Ovary (tissue), 10 donors: ENCODE data around the gene ADAMTSL3. TPM values are rescaled to one million over a fixed set of nuclear protein-coding genes. Genes with fewer than 3 reads are reported as not detected.
A peak's percentile ranks its signal among the peaks of the same experiment; 100 is the strongest.

ENCODE experiments used
- DNase-seq, 5 donors: peaks; one replicate each; pipeline ENCODE4 v3.0.0-alpha.2; 2019 to 2020
- H3K27ac ChIP-seq, 2 donors: fragments of 200-600 bp; one replicate each; pipeline versions ENCODE4 v1.5.1 to v1.8.0; 2019 to 2022
- H3K27me3 ChIP-seq: fragments of 200-600 bp; one replicate; pipeline ENCODE4 v1.8.0; 2022
- H3K36me3 ChIP-seq: fragments of 200-600 bp; sonication (generic); one replicate; pipeline ENCODE4 v1.5.1; 2019
- H3K4me1 ChIP-seq: one replicate; pipeline ENCODE4 v1.8.1; 2013; ENCODE audit warnings: mild to moderate bottlenecking, moderate library complexity; ENCODE audit not compliant: insufficient read depth
- H3K4me3 ChIP-seq: fragments of 200-600 bp; sonication (generic); one replicate; pipeline ENCODE4 v1.5.1; 2017
- H3K9me3 ChIP-seq, 2 donors: fragments of 200-600 bp in 1 of 2; sonication (generic) in 1 of 2; one replicate each; pipeline versions ENCODE4 v1.5.1 to v1.8.1; 2013 to 2019; ENCODE audit warnings: mild to moderate bottlenecking in 1 of 2, moderate library complexity in 1 of 2
- CTCF ChIP-seq, 3 donors: fragments of 450-650 bp in 2 of 3; fragments of 200-600 bp in 1 of 3; IDR thresholded peaks; one replicate each; pipeline versions ENCODE4 v1.5.1 to v1.8.0; 2016 to 2022; ENCODE audit warnings: antibody characterized with exemption in 3 of 3, mild to moderate bottlenecking in 1 of 3
- EP300 ChIP-seq: sonication (generic); formaldehyde crosslinking; IDR thresholded peaks from one replicate; pipeline ENCODE4 v1.6.1; 2017; ENCODE audit warnings: antibody characterized with exemption
- POLR2A ChIP-seq: fragments of 450-650 bp; IDR thresholded peaks from one replicate; pipeline ENCODE4 v1.6.1; 2017; ENCODE audit warnings: antibody characterized with exemption, mild to moderate bottlenecking, moderate library complexity
- WGBS, 3 donors: extraction: QIAGEN DNeasy Blood & Tissue Kit in 1 of 3; methylation state at CpG; one replicate each; pipeline versions ENCODE4 v1.1.5 to v1.1.7; 2013 to 2017; 5-methylcytosine and 5-hydroxymethylcytosine counted together
- intact Hi-C, 4 donors: fragments of 100-400 bp; cut with DNase I; formaldehyde crosslinking; loops; one replicate each; pipeline versions ENCODE4 v1.11.0 to v1.15.1; 2022 to 2023
- long read RNA-seq, 3 donors: library from polyadenylated mRNA in 2 of 3; unstranded in 2 of 3; transcript quantifications; one replicate each; pipeline ENCODE4 v2.0.0 and lab custom pipeline, GENCODE V29; 2021 to 2026
- polyA plus RNA-seq, 2 donors: library from polyadenylated mRNA; stranded (reverse); fragments of 200-250 nt in 1 of 2; fragments of 350-450 nt in 1 of 2; fragmentation: Illumina TruSeq in 1 of 2; extraction: RNeasy Lipid Tissue Mini Kit (QIAGEN cat#74804) in 1 of 2; gene quantifications; one replicate each; pipeline ENCODE4 v1.2.3, GENCODE V29; 2013 to 2014
- total RNA-seq, 7 donors: library from RNA; depleted of rRNA in 2 of 7; stranded (reverse); fragments of >200 nt in 2 of 7; fragmentation: NEBNext Ultra II Directional in 3 of 7; extraction: Animal tissue kit (Norgen Biotek cat#: 25700) in 3 of 7; gene quantifications; one replicate each; pipeline versions ENCODE4 v1.1.0 to v1.2.4, GENCODE V29; 2016 to 2023
- donor health status: DM: no; HTN: no; CAD: no; lungs with moderate emphysema.
- donor health status: DM: no; HTN: no; CAD: no.
- donor health status: Bipolar disorder and iron deficiency.
- donor health status: DM: yes; HTN: yes; CAD: no.
- donor health status: DM: no; HTN: no; CAD: no.
- donor health status: DM: yes; HTN: yes; CAD: no.

The ADAMTSL3 gene
- total RNA-seq (1 to 10 TPM; 1.4 to 7.6 (median 3.7) TPM), polyA plus RNA-seq (1 to 10 TPM in 1 of 2 donors, under 1 TPM in 1; 0.96 to 9.0 TPM)
- long read RNA-seq, donor 1, partial matches to known transcripts: 7 of 7 reads
- long read RNA-seq, donor 1, other reads (novel, unspliced or antisense): 0 of 7 reads
- long read RNA-seq, donor 2: 0 reads
- long read RNA-seq, donor 3, partial matches to known transcripts: 0 of 2 reads
- long read RNA-seq, donor 3, other reads (novel, unspliced or antisense): 2 of 2 reads

GRCh38 chr15:83653639-83654378, at the start of gene ADAMTSL3:
TSS of gene ADAMTSL3 (plus strand) at chr15:83654123. CDS start at chr15:83655762, 1,639 bp downstream.
- intact Hi-C loops: no loop called here
- DNase-seq: peak; percentile 63 to 81 (median 76)

GRCh38 chr15:83604549-83604948, 49.4 kb upstream of the ADAMTSL3 start:
- 70 to 90% (median 73%) methylated on average over 1 of the region's 1 CpG for WGBS, 3 donors

More at GRCh38 chr15:83653639-83654378, at the start of gene ADAMTSL3:
- peaks cover 2% of the 10 kb centered on the region for H3K4me1 ChIP-seq
- no peaks in the 10 kb centered on the region for H3K27me3 ChIP-seq
- TF ChIP-seq CTCF (IDR thresholded peaks at IDR 0.05): no peak
- no peak for TF ChIP-seq EP300
- no peak for TF ChIP-seq POLR2A
- WGBS, 3 donors: 1 to 13% (median 2%) methylated on average over 42 to 100 of the region's 105 CpGs
- H3K27ac ChIP-seq: no peak within 1 kb of the TSS
- peak within 1 kb of the TSS; percentile 66 for H3K4me3 ChIP-seq
- H3K36me3 ChIP-seq: no peaks in the 10 kb centered on the region
- no peaks in the 10 kb centered on the region for H3K9me3 ChIP-seq

GRCh38 chr15:83605111-83605945, 48.6 kb upstream of the ADAMTSL3 start:
- H3K36me3 ChIP-seq: no peaks in the 10 kb centered on the region
- H3K27me3 ChIP-seq: no peaks in the 10 kb centered on the region
- H3K4me1 ChIP-seq: no peaks in the 10 kb centered on the region
- H3K27ac ChIP-seq: no peak overlapping the region
- H3K9me3 ChIP-seq: peaks cover 0 to 3% of the 10 kb centered on the region in 2 donors
- intact Hi-C loops: no loop called here
- WGBS, 3 donors: 11 to 15% (median 14%) methylated on average over 7 of the region's 7 CpGs
- H3K4me3 ChIP-seq: no peak overlapping the region
- no peak for TF ChIP-seq EP300
- no peak for TF ChIP-seq CTCF (IDR thresholded peaks at IDR 0.05)
- TF ChIP-seq POLR2A: no peak
- DNase-seq: peak in 1 of 5 donors; percentile 28

More at GRCh38 chr15:83604549-83604948, 49.4 kb upstream of the ADAMTSL3 start:
- no peak overlapping the region for H3K27ac ChIP-seq
- intact Hi-C loops: no loop called here
- DNase-seq: no peak
- TF ChIP-seq CTCF (IDR thresholded peaks at IDR 0.05) (no peak), POLR2A (no peak), EP300 (no peak)
- no peaks in the 10 kb centered on the region for H3K36me3 ChIP-seq
- H3K4me1 ChIP-seq: no peaks in the 10 kb centered on the region
- H3K4me3 ChIP-seq: no peak overlapping the region
- no peaks in the 10 kb centered on the region for H3K27me3 ChIP-seq
- H3K9me3 ChIP-seq: peaks cover 0 to 3% of the 10 kb centered on the region in 2 donors

- intact Hi-C loops: no loop called here
- no peak for TF ChIP-seq EP300
- TF ChIP-seq CTCF (IDR thresholded peaks at IDR 0.05): no peak
- TF ChIP-seq POLR2A: no peak
- 87 to 90% (median 88%) methylated on average over 3 of the region's 3 CpGs for WGBS, 3 donors
- Histone ChIP-seq H3K4me1 (no peaks in the 10 kb centered on the region), H3K36me3 (no peaks in the 10 kb centered on the region), H3K9me3 (no peaks in the 10 kb centered on the region), H3K27ac (no peak overlapping the region), H3K4me3 (no peak overlapping the region), H3K27me3 (no peaks in the 10 kb centered on the region)
- DNase-seq: no peak
Observed at GRCh38 chr15:83610132-83610531, 43.8 kb upstream of the ADAMTSL3 start.
